Measurements from ENCODE around the gene NUCB2. TPM values are rescaled to one million over a fixed set of nuclear protein-coding genes. Genes with fewer than 3 reads are reported as not detected.

The NUCB2 gene
- total RNA-seq, 2 experiments from 2014 or later: 39.4 to 43.5 TPM

DNA sequence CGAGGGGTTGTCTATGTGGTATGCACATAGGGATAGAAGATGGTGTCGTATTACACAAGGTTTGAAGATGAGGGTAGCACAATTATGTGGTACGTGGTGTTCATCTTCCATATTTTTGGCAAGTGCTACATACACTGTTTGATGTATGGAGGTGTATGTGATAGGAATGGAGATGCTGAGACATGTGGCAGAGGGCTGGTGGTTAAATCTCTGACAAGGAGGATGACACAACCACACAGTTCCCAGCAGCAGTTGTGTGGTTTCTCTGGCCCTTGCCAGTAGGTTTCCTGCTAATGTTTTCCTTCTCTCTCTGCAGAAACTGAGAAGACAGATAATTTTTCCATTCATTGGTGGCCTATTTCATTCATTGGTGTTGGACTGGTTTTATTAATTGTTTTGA, 92.0 kb downstream of the NUCB2 start:
- CTCF ChIA-PET: no interaction called here
- POLR2A ChIA-PET: no interaction called here

DNA sequence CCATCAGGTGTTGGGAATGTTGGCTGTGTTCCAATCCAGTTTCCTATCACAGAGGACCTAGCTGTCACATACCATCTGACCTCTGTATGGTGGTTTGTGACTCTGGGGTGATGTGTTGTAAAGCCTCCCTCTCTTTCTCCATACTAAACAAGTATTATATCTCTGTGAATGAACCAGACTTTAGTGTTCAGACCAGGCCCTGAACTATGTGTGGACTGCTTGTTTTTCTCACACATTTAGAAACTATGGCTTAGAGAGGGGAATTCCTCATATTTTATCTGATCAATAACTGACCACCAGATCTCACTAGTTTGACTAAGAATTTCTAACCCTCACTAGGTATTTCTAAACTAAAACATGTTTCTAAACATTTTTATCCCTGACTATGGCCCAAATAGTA, 92.6 kb downstream of the NUCB2 start:
- ChIA-PET CTCF (no interaction called here), POLR2A (no interaction called here)

DNA sequence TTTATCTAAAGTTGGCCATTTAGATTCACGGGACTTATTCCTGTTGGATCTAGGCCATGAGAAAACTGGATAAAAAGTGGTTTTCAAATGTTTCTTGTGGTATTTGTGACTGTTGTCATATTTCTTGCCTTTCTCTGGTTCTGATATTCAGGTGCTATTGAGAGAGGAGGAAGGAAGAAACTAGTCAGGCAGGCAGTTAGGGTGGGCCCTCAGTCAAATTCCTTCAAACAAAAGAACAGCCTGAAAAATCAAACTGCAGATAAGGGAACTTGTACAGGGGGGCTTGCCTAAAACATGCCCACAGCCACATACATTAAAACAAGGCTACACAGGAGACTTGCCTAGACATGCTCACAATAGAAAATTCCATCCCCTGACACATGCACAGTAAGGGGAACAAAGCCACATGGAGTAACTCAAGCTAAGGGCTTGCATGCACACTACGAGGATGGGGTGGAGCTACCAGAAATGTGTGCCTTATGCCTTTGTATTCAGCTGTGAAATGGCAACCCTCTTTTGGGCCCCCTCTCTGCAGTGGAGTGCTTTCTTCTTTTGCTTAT, 93.2 kb downstream of the NUCB2 start:
- ChIA-PET CTCF (no interaction called here), POLR2A (no interaction called here)

DNA sequence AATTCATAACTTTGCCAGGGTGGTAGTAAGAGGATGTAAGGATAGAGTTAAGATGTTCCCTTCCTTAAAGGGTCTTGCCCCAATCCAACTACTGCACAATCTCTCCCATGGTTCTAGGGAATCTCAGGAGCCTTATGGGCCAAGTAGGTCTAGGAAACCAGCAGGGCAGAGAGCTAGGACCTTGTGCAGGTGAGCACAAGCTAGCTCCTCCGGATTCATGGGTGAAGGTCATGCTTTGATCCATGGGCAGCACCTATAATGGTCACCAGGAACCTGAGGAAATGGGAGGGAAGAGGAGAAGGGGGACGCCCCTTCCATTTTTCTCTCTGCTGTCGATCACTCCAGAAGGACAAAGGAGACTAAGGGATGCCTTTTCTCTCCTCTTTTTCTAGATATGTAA, 95.1 kb downstream of the NUCB2 start:
- ChIA-PET POLR2A (no interaction called here), CTCF (interaction anchor here (1.6 kb wide), 1 partner anchor 141 kb away, joined by 3 read pairs; no protein-coding TSS in a partner anchor)

DNA sequence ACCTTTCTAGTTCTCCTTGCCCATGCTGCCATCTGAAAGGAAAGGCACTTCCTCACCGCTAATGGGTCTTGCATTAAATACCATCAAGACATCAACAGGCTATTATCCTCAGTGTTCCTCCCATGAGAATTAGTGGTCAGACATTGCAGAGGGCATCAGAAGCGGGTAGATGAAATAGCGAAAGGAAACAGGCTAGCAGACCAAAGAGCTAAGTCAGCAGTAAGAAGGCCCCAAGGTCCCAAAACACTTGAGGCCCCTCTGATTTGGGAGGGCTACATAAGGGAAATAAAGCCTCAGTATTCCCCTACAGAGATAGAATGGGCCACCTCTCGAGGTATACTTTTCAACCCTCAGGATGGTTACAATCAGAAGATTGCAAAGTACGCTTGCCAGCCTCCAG, 99.0 kb downstream of the NUCB2 start:
- CTCF ChIA-PET: no interaction called here
- POLR2A ChIA-PET: no interaction called here

DNA sequence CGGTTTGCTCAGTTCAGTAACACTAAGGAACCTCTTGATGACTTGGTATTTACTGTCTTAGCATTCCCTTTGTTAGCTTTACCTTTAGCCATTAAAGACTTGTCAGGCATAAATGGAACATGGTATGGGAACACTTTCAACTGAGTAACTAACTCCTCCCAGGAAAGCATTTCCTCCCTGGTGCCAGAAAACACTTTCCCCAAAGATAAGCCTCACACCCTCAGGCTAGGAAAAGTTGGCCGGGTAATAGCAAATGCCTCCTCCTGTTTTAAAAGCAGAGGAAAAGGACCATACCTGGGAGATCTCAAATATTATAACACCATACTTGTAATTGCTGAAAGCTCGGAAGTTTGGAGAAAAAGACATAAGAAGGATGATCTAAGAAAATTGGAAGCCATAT, 100.0 kb downstream of the NUCB2 start:
- CTCF ChIA-PET: interaction anchor here (0.6 kb wide), 1 partner anchor 172 kb away, joined by 6 read pairs; no protein-coding TSS in a partner anchor
- POLR2A ChIA-PET: no interaction called here

DNA sequence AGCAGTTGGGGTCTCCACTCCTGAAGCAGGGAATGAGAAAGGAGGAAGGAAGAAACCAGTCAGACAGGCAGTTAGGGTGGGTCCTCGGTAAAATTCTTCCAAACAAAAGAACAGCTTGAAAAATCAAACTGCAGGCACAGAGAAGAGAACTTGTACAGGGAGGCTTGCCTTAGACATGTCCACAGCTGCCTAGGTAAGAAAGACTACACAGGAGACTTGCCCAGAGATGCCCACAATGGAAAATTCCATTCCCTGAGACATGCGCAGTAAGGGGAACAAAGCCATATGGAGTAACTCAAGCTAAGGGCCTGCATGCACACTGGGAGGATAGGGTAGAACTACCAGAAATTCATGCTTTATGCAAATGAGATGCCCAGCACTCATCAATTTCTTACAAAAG, 102.1 kb downstream of the NUCB2 start:
- POLR2A ChIA-PET: no interaction called here
- CTCF ChIA-PET: interaction anchor here (1.1 kb wide), 1 partner anchor 149 kb away, joined by 4 read pairs; no protein-coding TSS in a partner anchor

DNA sequence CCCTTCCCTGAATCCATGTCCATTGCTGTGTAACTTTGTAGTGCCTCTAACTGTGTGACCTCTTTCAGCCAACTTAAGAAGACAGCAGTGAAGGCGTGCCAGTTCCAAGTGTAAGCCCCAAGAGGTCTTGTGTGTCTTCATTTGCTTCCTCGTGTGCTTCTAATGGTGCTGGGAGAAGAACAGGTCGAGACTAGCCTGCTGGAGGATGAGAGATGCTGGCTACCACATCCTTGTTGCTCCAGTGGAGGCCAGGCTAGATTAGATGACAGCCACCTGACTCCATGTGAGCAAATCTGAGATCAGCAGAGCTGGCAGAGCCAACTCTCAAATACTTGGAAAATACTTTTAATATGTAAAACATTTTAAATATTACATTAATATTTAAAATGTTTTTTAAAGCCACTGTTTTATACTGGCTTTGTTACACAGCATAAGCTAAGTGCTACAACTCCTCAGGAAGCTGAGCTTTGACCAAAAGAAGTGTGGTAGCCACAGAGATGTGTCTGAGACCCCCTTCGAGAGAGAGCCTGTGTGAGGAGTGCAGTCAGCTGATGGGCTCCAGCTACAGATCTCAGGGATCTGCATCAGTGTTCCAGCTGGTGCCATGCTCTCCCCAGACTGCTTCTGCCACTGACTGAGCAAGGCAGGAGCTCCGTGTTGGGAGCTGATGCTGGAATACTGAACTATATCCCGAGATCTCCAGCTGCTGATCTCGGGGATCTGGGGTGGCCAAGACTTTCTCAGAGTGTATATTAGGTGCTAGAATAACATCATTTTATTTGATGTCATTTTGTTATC, 103.0 kb downstream of the NUCB2 start:
- CTCF ChIA-PET: interaction anchor here (1.1 kb wide), 1 partner anchor 150 kb away, joined by 4 read pairs; no protein-coding TSS in a partner anchor

DNA sequence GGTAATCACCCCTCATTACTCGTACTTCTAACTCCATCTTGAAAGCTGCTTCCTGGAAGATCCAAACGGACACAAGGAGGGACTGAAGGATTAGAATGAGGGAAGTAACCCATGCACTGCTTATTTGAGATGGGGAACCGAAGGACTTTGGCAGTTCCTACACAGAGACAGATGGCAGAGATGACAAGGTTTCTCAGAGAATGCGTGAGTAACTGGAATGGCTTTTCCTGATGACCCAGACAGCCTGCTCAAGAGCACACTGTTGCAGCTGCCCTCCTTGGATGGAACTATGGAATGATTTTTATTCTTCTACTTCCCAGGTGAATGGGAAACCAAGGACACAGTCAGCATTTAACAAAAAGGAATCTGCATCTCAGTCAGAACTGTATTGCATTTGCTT, 104.6 kb downstream of the NUCB2 start:
- ChIA-PET POLR2A (no interaction called here), CTCF (interaction anchor here (0.8 to 1.0 kb wide), 2 partner anchors 18 to 151 kb away, joined by 3 read pairs; no protein-coding TSS in a partner anchor)

More for the DNA sequence above, 103.0 kb downstream of the NUCB2 start:
- POLR2A ChIA-PET: no interaction called here

Other genes starting within 250 kb of the NUCB2 start
- gene RPS13, start 199.1 kb upstream of the NUCB2 start, total RNA-seq: 1,000 to 10,000 TPM; 1,541 to 1,587 TPM
- 10 to 100 TPM; 32.2 to 33.6 TPM for gene PIK3C2A, start 68.8 kb upstream of the NUCB2 start, total RNA-seq
- 1 to 10 TPM; 5.9 to 6.5 TPM for gene NCR3LG1, start 75.1 kb downstream of the NUCB2 start, total RNA-seq
- 1 to 10 TPM in 1 of 2 experiments, under 1 TPM in 1; 0.63 to 1.1 TPM for gene KCNJ11, start 111.9 kb downstream of the NUCB2 start, total RNA-seq
- gene ABCC8, start 200.1 kb downstream of the NUCB2 start, total RNA-seq: not detected